Ishikawa (cell line): ENCODE measurements around the gene BCL2A1.

ENCODE experiments used
- NFIC ChIP-seq: IDR thresholded peaks from 2 replicates; pipeline ENCODE4 v1.6.1; 2012
- TAF1 ChIP-seq: IDR thresholded peaks from 2 replicates; pipeline ENCODE4 v1.6.1; 2012; ENCODE audit warnings: low read depth, mild to moderate bottlenecking
- YY1 ChIP-seq: IDR thresholded peaks from 2 replicates; pipeline ENCODE4 v1.6.1; 2012; ENCODE audit warnings: low read depth

DNA sequence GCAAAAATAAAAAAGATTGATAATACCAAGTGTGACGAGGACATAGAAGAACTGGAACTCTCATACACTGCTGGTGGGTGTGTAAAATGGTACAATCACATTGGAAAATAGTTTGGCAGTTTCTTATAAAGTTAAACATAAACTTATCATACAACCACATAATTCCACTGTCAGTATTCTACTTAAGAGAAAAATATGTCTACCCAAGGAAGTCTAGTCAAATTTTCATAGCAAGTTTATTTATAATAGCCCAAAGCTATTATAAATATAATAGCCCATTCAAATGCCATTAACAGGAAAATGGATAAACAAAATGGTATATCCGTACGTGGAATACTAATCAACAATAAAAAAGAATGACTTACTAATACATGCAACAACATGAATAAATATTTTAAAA, 40.6 kb upstream of the BCL2A1 start:
- TF ChIP-seq YY1, result no peak
- no peak for TF ChIP-seq TAF1
- TF ChIP-seq NFIC, result no peak
